OCI-M1 (cell line): ENCODE results near the gene PNPLA1.

Experiments used
- DNase-seq: peaks from one replicate; lab custom pipeline; 2025; lab: John Stamatoyannopoulos, UW

The PNPLA1 gene

GRCh38 chr6:36246506-36247268, 23.2 kb upstream of the PNPLA1 start:
- DNase-seq: no peak

DNA sequence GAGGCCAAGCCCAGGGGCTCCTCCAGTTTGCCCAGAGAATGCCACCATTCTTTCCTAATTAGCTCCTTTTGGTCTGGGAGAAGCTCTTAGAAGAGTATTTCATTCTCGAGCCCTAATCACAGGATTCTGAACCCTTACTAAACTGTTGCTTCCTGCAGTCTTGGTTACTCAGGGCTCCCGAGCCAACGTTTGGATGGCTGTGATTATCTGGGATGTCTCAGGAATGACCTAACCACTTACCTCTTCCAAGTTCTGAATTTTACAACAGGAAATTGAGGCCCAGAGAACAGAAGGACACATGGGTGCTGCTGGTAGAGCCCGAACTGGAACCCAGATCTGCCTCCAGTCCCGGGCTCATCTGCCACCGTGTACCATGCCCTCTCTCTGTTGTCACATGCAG, 22.2 kb upstream of the PNPLA1 start:
- no peak for DNase-seq

DNA sequence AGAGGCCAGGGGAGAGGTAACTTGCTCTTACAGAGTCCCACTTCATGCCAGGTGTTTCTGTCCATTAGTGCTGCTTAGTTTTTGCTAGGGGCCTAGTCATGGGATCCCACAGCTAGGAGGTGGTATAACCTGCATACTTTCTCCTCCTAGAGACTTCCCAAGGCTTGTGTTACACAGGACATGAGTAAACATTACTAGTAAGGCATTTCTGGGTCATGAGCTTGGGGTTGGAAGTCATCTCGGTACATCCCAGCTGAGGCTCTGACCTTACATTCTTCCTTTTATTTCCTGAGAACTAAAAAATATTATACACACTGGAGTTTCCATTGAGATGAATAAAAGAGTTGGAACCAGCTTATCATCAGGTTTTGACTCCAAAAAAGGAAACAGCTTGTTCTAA, 20.9 kb upstream of the PNPLA1 start:
- DNase-seq: no peak

- DNase-seq: no peak
Measured at GRCh38 chr6:36249536-36249935, 20.3 kb upstream of the PNPLA1 start.

- DNase-seq: no peak
Measured at GRCh38 chr6:36252005-36252404, 17.9 kb upstream of the PNPLA1 start.

GRCh38 chr6:36263390-36264000, 6.4 kb upstream of the PNPLA1 start:
- DNase-seq: no peak

GRCh38 chr6:36265744-36266143, 4.1 kb upstream of the PNPLA1 start:
- no peak for DNase-seq

DNA sequence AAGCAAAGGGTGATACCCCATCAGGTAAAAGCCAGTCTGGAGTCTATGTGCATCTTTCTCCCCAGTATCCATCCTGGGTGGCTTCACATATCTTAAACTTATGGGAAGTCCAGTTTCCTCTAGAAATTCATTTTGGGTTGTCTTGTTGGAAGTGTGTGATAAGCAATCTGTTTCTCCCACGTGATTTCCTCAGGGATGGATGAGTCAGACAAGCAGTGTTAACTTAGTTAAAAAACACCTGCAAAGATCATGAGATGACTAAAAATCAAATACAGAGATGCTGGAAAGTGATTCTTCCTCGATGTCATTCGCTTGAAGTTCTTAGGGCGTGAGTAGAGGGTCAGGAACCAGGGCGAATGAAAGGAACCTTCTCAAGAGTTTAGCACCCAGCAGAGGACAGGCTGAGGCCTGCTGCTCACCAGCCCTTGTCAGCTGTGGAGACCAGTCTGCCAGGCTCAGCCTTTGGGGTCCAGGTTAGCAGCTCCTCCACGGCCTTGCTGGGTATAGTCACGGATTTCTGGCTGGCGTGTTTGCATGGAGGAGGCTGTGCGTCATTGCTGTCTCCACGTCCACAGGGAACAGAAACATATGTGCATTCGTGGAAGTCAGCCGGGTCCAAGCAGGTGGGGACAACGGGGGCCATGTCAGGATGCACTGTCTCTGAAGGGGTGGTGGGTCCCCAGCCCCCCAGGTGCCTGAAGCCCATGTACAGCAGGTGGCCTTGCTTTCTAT, 2.8 kb upstream of the PNPLA1 start:
- no peak for DNase-seq

- no peak for DNase-seq
Measured at GRCh38 chr6:36267731-36268477, 2.0 kb upstream of the PNPLA1 start.

DNA sequence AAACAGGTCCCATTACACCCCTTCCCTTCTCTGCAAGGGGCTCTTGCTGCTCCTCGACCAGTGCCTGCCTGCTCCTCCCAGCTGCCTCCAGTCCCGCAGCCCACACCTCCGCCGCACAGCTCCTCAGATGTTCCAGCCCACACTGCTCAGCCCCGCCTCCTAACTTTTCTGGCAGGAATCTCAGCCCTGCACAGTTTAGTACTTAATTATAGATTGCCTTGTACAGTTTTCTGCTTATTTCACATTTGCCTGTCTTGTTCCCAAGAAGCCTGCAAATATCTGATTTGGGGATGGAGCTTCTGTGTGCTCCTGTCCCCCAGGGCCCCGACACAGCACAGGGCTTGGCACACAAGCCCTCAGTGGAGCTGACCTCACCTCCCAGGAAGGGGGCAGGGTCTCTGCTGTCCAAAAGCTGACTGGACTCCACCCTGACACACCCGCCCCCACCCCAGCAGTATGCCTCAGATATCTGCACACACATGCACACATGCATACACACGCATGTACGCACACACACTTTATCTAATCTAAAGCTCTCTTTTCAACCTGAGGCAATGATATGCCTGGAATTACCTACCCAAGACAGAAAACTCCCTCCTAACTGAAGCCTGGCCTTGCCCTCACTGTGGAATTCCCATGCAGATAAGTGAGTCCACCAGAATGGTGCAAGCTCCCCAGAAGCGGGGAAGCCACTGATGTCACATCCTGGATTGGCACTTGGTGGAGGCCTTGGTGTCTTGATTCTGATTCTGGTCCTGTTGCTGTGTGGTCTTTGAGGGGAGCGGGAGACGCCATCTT, 1.2 kb upstream of the PNPLA1 start:
- DNase-seq: no peak

- DNase-seq: no peak
Measured at GRCh38 chr6:36272234-36272633, 2.4 kb downstream of the PNPLA1 start.

DNA sequence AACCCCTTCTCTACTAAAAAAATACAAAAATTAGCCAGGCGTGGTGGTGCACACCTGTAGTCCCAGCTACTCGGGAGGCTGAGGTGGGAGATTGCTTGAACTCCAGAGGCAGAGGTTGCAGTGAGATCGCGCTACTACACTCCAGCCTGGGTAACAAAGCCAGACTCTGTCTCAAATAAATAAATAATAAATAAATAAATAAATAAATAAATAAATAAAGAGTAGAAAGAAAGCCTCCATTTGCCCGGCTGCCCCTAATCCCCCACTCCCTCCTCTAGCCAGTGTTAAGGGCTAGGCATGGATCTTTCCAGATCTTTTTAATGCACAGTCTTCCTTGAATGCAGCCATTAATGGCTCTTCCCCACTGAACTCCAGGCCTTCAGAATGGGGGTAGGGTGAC, 3.2 kb downstream of the PNPLA1 start:
- DNase-seq: no peak

DNA sequence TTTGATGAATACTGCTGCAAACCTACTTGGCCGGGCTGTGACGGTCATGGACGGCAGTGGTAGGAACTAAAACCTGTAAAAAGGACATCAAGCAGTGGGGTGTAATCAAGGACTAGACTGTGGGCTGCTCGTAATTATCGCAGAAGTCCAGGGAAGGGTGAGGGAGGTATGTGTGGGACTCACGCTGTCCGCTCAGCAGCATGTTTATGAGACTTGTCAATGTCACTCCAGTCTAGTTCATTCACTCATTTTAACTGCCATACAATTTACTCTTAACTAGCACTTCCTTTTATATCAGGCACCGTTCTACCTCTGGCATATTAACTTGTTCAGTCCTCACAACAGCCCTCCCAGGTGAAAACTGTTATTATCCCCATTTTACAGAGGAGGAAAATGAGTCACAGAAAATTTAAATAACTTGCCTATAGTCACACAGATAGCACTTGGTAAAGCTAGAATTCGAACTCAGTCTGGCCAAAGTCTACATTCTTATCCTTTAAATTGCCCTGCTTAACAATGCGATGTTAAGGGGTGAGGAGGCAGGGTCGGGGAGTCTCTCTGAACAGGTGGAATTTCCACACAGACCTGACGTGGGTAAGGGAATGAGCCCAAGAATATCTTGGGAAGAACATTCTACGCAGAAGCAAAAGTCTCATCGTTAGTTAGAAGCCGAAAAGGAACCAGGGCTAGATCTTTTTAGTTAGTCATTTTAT, 4.1 kb downstream of the PNPLA1 start:
- DNase-seq: no peak

DNA sequence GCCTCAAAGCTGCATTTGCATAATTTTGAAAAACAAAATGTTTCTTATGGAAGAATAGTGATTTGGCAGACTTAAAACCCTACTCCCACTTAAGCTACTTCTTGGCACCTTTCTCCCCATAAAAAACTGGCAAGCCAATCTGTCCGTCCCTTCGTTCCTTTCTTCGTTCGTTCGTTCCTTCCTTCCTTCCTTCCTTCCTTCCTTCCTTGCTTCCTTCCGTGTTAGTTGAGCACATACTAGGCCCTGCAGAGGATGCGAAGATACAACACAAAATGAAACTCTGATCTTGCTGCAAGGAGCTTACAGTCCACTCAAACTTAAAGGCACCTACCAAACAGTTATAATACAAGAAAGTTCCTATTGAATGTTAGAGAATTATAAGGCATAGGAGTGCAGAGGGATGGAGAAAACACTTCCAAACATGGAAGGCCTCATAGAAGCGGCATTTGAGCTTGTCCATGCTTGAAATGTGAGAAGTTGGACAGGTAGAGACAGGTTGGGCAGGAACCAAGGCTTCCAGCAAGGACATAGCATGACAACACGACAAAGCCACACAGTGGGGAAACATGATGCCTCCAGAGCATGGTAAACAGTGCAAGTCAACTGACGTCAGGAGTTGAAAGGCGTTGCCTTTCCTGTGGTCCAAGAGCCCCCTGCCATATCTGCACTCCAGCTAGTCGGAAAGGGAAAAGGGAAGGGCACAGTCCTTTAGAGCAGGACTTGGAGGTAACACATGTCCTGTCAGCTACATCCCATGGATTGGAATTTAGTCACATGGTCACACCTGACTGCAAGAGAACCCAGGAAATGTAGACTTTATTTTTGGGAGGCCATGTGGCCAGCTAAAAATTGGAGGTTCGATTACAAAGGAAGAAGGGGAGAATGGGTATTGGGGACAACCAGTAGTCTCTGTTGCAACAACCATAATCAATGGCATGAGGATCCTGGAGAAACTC, 7.0 kb downstream of the PNPLA1 start:
- DNase-seq: no peak

- DNase-seq: peak; percentile 27
Measured at GRCh38 chr6:36277946-36278470, 8.1 kb downstream of the PNPLA1 start.

- DNase-seq: peak; percentile 30
Measured at GRCh38 chr6:36280467-36280866, 10.6 kb downstream of the PNPLA1 start.

DNA sequence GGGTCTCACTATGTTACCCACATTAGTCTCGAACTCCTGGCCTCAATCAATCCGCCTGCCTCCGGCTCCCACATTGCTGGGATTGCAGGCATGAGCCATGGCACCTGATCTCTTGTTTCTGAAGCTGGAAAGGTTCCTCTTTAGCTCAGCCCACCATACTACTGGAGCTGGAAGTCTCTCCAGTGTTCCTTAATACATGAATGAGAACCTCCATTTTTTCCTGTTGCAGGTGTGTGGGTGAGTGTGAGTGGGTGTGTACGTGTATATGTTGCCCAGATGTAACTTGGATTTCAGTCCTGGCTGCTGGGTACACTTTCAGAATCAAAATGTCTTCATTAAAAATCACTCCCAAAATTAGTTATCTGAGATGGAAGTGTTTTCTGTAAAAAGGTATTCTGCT, 11.1 kb downstream of the PNPLA1 start:
- no peak for DNase-seq

GRCh38 chr6:36283608-36284007, 13.7 kb downstream of the PNPLA1 start:
- DNase-seq: no peak

GRCh38 chr6:36284359-36284758, 14.5 kb downstream of the PNPLA1 start:
- no peak for DNase-seq
